Caco-2 (cell line): ENCODE data around the gene LRRC46. TPM values are rescaled to one million over a fixed set of nuclear protein-coding genes. Genes with fewer than 3 reads are reported as not detected.

ENCODE experiments used
- BruUV-seq: library from RNA; stranded (reverse); fragments of 400-500 nt; replicated peaks from 2 replicates; lab custom pipeline; 2021; lab: Mats Ljungman, UMichigan
- CTCF ChIA-PET: fragments of 300-600 bp; sonication (Branson Sonifier 250); formaldehyde crosslinking; loops from one replicate; lab custom pipeline; 2022; ENCODE audit warnings: antibody characterized with exemption; lab: Charles Lee
- POLR2A ChIA-PET: fragments of 300-600 bp; sonication (Branson Sonifier 250); formaldehyde crosslinking; loops from one replicate; lab custom pipeline; 2022; ENCODE audit warnings: antibody characterized with exemption; lab: Charles Lee
- DNase-seq, 2 experiments: peaks; one replicate each; pipeline versions ENCODE4 v3.0.0 to v3.0.0-alpha.2; 2020 to 2022
- H3K27me3 ChIP-seq: replicated peaks from 2 replicates; pipeline ENCODE4 v1.6.0; 2011; ENCODE audit warnings: low read length; ENCODE audit not compliant: control insufficient read depth, insufficient read depth
- H3K36me3 ChIP-seq: 2 replicates; pipeline ENCODE4 v1.5.1; 2011; ENCODE audit warnings: low read length; ENCODE audit not compliant: control insufficient read depth, insufficient read depth
- H3K4me1 ChIP-seq: fragments of 250-450 bp; sonication (Bioruptor Pico); 2 replicates; pipeline ENCODE4 v1.5.1; 2020; ENCODE audit warnings: mild to moderate bottlenecking
- H3K4me3 ChIP-seq: 2 replicates; pipeline ENCODE4 v1.5.1; 2011; ENCODE audit warnings: low read depth, mild to moderate bottlenecking, control low read depth, low read length
- H3K9me3 ChIP-seq: fragments of 250-450 bp; sonication (Bioruptor Pico); 2 replicates; pipeline ENCODE4 v1.5.1; 2020; ENCODE audit warnings: mild to moderate bottlenecking, moderate library complexity
- H3K27ac Mint-ChIP-seq: one replicate; pipeline ENCODE4 v1.8.0; 2022; ENCODE audit warnings: mixed read lengths; ENCODE audit not compliant: unreplicated experiment
- H3K27me3 Mint-ChIP-seq: one replicate; pipeline ENCODE4 v1.8.0; 2022; ENCODE audit warnings: mixed read lengths; ENCODE audit not compliant: insufficient read depth, unreplicated experiment
- H3K36me3 Mint-ChIP-seq: one replicate; pipeline ENCODE4 v1.8.0; 2022; ENCODE audit warnings: mild to moderate bottlenecking, mixed read lengths; ENCODE audit not compliant: insufficient read depth, unreplicated experiment
- H3K4me1 Mint-ChIP-seq: one replicate; pipeline ENCODE4 v1.8.0; 2022; ENCODE audit warnings: low read depth, mixed read lengths; ENCODE audit not compliant: unreplicated experiment
- H3K4me3 Mint-ChIP-seq: one replicate; pipeline ENCODE4 v1.8.0; 2022; ENCODE audit warnings: mild to moderate bottlenecking, moderate library complexity, mixed read lengths; ENCODE audit not compliant: unreplicated experiment
- H3K9me3 Mint-ChIP-seq: one replicate; pipeline ENCODE4 v1.8.0; 2022; ENCODE audit warnings: mixed read lengths; ENCODE audit not compliant: unreplicated experiment
- CTCF ChIP-seq, 2 experiments: fragments of 200-600 bp in 1 of 2; IDR thresholded peaks; 1 replicate in 1 of 2; 2 replicates in 1 of 2; pipeline versions ENCODE4 v1.5.1 to v1.8.0; 2011 to 2022; ENCODE audit warnings: antibody characterized with exemption in 1 of 2, control low read depth in 1 of 2, inconsistent platforms in 1 of 2, low read depth in 1 of 2, low read length in 1 of 2, mild to moderate bottlenecking in 1 of 2, moderate library complexity in 1 of 2; ENCODE audit not compliant: insufficient read depth in 1 of 2, severe bottlenecking in 1 of 2, unreplicated experiment in 1 of 2
- intact Hi-C: fragments of 100-400 bp; cut with micrococcal nuclease; formaldehyde crosslinking; loops from one replicate; pipeline ENCODE4 v1.10.0; 2022; ENCODE audit not compliant: unreplicated experiment
- total RNA-seq: library from RNA; stranded (reverse); gene quantifications from 2 replicates; pipeline ENCODE4 v1.2.3, GENCODE V29; 2022

LRRC46 gene
- total RNA-seq, 1 experiment from 2014 or later, result 2.3 TPM

DNA sequence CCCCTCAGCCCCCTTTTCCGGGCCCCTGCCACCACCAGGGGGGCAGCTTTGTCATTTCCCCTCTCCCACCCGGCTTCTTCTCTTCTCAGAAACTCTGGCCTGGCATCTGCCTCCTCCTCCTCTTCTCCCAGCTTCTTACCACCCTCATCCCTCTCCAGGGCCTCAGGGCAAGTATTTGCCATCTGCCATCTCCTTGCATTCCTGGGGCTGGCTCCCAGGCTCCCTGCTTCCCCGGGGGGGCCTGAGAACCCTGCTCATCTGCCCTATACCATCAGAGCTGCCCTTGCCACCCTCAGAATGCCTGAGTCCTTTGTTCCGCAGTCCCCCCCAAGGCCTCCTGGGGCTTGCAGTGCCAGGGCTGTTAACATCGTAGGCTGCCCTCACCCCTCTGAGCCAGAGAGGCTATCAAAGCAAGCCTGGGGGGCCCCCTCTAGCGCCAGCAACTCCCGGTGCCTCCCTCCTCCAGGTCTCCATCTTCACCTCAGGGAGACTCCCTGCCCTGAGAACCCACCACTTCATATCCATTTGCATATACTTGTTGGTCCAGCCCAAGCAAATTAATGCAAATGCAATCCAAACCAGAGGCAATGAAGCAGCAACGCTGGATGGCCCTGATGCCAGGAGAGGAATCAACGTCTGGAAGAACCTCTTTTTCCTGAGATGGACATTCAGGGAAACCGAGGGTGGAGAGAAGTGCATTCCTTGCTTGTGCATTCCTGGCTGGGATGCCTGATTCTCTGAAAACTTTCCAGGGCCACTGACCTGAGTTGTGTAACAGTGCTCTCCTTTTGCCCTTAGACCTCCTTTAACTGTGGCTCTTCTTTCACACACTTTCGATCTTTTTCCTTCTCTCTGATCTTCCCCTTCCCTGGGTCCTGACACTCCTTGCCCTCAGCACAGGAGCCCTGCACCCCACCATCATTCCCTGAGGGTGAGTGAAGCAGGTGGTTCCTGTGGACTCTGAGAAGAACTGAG lies 43.8 kb downstream of the LRRC46 start:
- Histone ChIP-seq H3K27me3 (no peaks in the 10 kb centered on the region), H3K4me1 (peaks cover 51% of the 10 kb centered on the region), H3K36me3 (no peaks in the 10 kb centered on the region), H3K4me3 (no peak overlapping the region), H3K9me3 (no peaks in the 10 kb centered on the region)
- Mint-ChIP-seq H3K4me1 (peaks cover 28% of the 10 kb centered on the region), H3K9me3 (no peaks in the 10 kb centered on the region), H3K27me3 (no peaks in the 10 kb centered on the region), H3K36me3 (no peaks in the 10 kb centered on the region), H3K4me3 (no peak overlapping the region), H3K27ac (peak overlapping the region; percentile 15)
- ChIA-PET CTCF (interaction anchor here (1.4 to 7.5 kb wide), 2 partner anchors 10 to 33 kb away, joined by 5 to 37 read pairs; partner anchors contain the start of gene SCRN2), POLR2A (no interaction called here)
- TF ChIP-seq CTCF (IDR thresholded peaks at IDR 0.05; ENCODE audit: insufficient read depth in 1 of 2, low read depth in 1 of 2, low read length in 1 of 2, severe bottlenecking in 1 of 2, unreplicated experiment in 1 of 2), result no peak
- no TSS peak for BruUV-seq
- intact Hi-C loops, result no loop called here
- DNase-seq, result no peak

GRCh38 chr17:47877368-47878034 lies 46.0 kb downstream of the LRRC46 start:
- no peaks in the 10 kb centered on the region for H3K9me3 ChIP-seq
- H3K4me3 ChIP-seq, result no peak overlapping the region
- ChIA-PET CTCF (interaction anchor here (2.5 kb wide), 1 partner anchor 46 kb away, joined by 8 read pairs; the partner anchor contains the start of genes LRRC46 and MRPL10), POLR2A (no interaction called here)
- Mint-ChIP-seq H3K4me3 (no peak overlapping the region), H3K4me1 (peaks cover 28% of the 10 kb centered on the region), H3K27ac (no peak overlapping the region), H3K9me3 (no peaks in the 10 kb centered on the region), H3K36me3 (no peaks in the 10 kb centered on the region), H3K27me3 (no peaks in the 10 kb centered on the region)
- H3K36me3 ChIP-seq, result no peaks in the 10 kb centered on the region
- peaks cover 58% of the 10 kb centered on the region for H3K4me1 ChIP-seq
- no TSS peak for BruUV-seq
- intact Hi-C loops, result no loop called here
- DNase-seq, result no peak
- no peak for TF ChIP-seq CTCF (IDR thresholded peaks at IDR 0.05; ENCODE audit: insufficient read depth in 1 of 2, low read depth in 1 of 2, low read length in 1 of 2, severe bottlenecking in 1 of 2, unreplicated experiment in 1 of 2)
- no peaks in the 10 kb centered on the region for H3K27me3 ChIP-seq
